GM18870 (cell line): ENCODE results near the gene FNDC3A.
"Not testable (repeated sequence)": the region's sequence is repeated elsewhere in the genome, so short reads cannot be mapped to it uniquely, and the experiment has no call there.

ENCODE experiments used
- ATAC-seq: cut with Tn5 transposase; IDR thresholded peaks from one replicate; pipeline ENCODE4 v1.9.1; 2021; ENCODE audit warnings: moderate library complexity; ENCODE audit not compliant: unreplicated experiment

Gene FNDC3A

DNA sequence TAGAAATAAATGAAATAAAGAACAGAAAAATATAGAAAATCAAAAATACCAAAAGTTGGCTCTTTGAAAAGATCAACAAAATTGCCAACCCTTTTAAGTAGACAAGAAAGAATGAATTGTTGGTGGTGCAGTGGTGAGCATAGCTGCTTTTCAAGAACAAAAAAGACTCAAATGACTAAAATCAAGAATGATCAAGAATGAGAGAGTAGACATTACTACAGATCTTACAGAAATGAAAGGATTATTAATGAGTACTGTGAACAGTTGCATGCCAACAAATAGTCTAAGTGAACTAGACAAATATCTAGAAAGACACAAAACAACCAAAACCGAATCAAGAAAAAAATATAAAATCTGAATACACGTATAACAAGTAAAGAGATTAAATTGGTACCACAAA lies 53.9 kb downstream of the FNDC3A start:
- no peak for ATAC-seq

DNA sequence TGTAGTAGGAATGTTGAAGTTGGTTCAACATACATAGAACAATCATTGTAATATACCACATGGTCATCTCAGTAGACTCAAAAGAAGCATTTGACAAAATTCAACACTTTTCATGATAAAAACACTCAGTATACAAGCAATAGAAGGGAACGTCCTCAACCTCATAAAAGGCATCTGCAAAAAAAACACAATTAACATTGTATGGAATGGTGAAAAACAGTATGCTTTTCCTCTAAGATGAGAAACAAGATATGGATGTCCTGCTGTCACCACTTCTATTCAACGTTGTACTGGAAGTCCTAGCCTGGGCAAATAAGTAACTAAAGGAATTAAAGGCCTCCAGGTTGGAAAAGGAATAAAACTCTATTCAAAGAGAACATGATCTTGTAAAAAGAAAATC lies 54.5 kb downstream of the FNDC3A start:
- ATAC-seq, result no peak

DNA sequence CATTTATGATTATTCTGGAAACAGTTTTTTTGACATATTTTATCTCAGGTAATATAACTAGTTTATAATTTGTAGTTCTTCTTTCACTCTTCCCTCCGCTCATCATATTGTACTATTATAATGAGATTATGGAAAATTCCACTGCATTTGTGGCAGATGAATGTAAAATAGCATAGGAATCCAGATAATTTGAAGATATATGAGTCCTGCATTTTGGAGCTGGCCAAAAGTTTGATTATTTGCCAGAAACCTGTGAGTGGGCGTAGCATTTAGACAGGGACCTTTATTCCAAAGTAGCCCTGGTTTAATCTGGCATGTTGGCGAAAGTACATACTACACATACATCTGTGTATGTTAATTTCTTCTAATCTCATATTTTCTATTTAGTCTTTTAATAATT lies 65.2 kb downstream of the FNDC3A start:
- ATAC-seq, result no peak

DNA sequence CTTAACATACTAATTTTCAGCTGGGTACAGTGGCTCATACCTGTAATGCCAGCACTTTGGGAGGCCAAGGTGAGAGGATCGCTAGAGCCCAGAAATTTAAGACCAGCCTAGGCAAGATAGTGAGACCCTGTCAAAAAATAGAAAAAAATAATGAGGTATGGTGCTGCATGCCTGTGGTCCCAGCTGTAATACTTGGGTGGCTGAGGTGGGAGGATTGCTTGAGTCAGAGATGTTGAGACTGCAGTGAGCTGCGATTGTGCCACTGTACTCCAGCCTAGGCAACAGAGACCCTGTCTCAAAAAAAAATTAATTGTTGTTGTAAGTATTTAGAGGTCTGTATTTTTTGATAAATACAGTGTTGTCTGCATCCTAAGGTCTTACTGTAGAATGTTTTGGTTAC lies 66.8 kb downstream of the FNDC3A start:
- no peak for ATAC-seq

DNA sequence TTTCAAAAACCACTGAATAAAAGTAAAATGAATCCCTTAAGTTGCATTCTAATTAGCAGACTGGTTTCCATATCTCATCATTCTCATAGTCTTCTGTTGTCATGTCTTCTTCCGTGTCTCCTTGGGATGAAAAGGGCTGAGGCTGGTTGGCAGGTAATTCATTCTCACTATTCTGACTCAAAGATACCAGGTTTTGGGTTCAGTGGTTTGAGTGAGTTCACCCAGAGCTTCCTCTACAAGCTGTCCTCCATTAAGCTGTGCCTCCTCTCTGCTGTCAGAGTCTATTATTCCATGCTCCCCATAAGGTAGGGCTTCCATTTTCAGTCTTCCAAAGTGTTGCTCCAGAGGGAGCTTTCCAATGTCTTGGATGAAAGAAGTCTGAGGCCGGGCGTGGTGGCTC lies 68.3 kb downstream of the FNDC3A start:
- ATAC-seq, result no peak

DNA sequence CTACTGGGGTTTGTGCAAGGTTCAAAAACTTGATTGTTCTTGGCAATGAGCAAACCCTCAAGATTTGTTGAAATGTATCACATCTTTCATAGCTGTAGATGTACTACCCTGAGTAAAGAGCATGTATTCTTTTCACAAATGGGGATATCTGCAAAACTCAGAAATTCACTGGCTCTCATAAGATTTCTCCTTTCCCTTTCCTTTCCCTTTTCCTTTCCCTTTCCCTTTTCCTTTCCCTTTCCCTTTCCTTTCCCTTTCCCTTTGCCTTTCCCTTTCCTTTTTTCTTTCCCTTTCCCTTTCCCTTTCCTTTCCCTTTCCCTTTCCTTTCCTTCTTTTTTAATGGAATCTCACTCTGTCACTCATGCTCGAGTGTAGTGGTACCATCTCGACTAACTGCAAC lies 69.1 kb downstream of the FNDC3A start:
- ATAC-seq, result no peak

DNA sequence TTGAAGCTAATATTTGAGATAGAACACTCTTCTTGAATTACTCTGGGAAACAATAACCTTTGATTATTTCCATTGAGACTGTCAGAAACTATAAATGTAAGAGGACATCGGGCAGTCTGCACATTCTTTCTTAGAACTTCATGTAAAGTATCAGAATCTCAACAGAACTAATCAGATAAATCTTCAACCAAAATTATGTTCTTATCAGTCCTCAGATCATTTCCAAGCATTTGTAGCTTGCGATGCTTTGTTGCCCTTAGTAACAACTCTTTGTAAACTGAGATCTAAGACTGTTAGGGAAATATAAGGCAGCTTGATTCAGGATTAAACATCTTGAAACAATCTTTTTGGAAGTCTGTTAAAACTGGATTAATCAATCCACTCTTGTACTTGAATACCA lies 70.3 kb downstream of the FNDC3A start:
- no peak for ATAC-seq

DNA sequence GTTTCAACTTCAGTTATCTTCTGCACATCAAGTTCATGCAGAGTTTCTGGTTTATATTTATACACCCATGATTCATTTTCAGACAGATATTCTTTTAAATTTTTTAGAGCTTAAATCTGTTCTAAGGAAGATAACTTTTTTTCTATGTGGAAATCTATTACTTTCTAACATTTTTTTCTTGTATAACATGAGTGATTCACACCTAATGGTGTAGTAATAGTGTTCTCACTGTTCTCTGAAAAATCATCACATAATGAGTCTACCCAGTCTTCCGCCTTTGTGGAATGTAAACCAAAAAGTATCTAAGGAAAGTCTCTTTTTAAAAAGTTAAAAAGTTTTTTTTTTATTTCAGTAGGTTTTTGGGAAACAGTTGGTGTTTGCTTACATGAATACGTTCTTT lies 70.8 kb downstream of the FNDC3A start:
- ATAC-seq, result no peak

DNA sequence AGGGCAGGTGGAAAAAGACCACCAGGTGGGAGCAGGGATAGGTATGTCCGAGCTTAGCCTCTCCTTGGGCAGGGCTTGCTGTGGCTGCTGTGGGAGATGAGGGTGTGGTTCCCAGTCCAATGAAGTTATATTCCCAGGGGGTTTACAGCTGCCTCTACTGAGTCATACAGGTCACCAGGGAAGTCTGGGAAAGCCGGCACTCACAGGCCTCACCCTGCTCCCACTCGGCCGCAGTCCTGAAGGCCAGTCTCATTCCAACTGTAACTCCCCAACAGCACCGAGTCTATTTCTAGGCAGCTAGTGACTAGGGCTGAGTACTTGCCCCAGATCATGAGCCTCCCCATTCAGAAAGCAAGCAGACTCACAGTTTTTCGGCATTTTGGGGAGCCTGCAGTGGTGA lies 77.1 kb downstream of the FNDC3A start:
- ATAC-seq, result no peak

DNA sequence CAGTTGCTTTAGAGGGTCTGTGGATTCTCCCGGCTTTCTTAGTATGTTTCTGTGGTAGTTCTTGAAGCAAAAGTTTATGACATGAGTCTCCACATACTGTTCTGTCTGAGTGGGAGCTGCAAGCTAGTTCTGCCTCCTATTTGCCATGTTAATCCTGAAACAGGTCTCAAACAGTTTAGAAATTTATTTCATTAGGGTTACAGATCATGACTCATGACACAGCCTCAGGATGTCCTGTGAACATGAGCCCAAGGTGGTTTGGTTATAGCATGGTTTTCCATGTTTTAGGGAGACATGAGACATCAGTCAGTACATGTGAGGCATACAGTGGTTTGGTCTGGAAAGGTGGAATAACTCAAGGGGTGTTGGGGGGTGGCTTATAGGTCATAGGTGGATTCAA lies 77.5 kb downstream of the FNDC3A start:
- ATAC-seq, result no peak

DNA sequence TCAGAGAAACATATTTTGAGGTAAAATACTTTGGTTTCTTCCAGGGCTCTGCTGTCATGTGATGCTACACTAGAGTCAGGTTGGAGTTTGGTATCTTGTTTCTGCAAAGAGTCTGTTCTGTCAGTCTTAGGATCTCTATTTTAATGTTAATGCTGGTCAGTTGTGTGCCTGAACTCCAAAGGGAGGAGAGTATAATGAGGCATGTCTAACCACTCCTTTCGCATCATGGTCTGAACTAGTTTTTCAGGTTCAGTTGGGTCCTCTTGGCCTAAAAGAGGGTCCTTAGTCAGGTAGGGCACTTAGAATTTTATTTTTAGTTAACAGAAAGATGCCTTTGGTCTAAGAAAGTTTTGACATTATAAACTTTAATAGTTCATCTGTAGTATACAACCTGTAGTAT lies 78.2 kb downstream of the FNDC3A start:
- ATAC-seq, result no peak

DNA sequence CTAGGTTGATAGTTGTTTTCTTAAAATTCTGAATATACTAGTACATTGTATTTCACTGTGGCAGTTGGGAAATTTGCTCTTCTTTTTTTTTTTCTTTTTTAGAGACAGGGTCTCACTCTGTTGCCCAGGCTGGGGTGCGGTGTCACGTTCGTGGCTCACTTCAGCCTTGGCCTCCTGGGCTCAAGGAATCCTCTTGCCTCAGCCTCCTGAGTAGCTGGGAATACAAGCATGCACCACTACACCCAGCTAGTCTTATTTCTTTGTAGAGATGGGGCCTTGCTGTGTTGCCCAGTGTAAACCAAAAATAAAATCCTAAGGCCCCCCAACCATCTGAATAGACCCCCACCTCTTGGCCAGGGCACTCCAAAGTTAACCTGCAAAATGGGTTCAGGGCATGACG lies 79.3 kb downstream of the FNDC3A start:
- ATAC-seq, result no peak

DNA sequence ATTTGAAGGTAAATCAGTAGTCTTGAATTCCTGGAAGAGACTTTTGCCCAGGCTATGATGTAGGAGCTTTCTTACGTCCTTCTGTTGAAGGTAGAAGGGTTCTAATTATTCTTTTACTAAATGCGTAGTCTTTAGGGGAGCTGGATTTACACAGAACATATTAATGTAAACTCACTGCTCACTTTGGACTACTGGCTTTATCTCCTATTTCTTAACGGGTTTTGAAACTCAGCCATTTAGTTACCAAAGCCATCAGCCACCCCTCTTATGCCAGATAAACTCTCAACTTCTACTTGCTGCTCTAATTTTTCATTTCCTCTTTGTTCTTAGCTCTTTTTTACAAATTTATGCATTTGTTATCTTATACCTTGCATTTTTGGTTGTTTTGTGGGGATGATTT lies 81.5 kb downstream of the FNDC3A start:
- no peak for ATAC-seq

DNA sequence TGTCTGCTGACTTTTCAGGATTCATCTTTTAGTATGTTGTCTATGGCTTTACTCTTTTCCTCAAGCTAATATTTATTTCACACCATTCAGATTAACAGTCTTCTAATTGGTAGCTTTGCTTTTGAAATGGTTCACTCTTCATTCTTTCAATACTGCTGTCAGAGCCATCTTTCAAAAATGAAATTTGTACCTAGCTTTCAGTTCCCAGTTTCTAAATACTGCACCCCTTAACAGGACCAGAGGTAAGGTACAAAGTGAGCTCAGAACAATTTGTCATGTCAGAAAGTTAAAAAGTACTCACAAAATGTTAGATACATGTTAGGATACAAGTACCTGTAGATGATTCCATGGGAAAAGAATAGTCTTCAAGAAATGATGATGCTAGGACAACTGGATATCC lies 83.0 kb downstream of the FNDC3A start:
- ATAC-seq, result no peak

DNA sequence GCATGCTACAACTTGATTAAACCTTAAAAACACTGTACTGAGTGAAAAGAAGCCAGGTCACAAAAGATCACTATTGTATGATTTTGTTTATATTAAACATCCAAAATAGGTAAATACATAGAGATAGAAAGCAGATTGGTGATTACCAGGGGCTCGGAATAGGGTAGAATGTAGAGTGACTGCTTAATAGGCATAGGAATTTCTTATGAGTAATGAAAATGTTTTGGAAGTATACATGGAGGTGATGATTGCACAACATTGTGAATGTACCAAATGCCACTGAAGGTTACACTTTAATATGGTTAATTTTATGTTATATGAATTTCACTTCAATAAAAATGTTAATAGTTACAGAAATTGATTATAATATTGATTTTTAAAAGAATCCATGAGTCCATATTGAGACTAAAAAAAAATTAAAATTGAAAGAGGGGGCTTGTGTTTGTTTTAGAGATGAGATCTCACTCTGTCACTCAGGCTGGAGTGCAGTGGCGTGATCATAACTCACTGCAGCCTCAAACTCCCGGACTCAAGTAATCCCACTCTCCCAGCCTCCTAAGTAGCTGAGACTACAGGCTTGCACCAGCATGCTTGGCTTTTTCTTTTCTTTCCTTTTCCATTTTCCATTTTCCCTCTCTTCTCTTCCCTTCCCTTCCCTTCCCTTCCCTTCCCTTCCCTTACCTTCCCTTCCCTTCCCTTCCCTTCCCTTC lies 85.1 kb downstream of the FNDC3A start:
- no peak for ATAC-seq

DNA sequence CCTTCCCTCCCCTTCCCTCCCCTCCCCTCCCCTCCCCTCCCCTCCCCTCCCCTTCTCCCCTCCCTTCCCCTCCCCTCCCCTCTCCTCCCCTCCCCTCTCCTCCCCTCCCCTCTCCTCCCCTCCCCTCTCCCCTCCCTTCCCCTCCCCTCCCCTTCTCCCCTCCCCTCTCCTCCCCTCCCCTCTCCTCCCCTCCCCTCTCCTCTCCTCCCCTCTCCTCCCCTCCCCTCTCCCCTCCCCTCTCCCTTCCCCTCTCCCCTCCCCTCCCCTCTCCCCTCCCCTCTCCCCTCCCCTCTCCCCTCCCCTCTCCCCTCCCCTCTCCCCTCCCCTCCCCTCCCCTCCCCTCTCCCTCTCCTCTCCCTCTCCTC lies 85.7 kb downstream of the FNDC3A start:
- not testable (repeated sequence) for ATAC-seq

DNA sequence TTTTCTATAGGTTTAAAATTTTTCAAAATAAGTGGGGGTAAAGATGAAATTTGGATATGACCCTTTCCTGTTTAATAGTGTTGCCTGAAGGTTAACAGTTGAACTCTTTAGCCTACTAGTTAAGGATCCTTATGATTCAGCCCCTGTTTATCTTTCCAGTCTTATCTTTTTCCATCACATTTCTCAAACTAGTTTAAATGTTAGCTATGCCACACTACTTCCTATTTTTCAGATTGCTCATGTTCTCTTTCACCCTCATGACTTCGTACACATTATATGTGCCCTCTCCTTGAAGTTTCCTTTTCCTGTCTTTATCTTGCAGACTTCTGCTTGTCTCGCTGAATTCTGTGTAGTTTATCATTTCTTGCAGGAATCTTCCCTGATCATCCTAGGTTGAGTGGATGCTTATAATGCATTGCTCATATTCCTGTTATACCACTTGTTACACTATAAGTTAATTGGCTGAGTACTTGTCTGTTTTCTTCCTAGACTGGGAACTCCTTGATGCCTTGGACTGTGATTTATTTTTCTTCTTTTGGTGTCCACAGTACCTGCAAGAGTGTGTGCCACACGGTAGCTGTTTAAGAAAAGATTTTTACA lies 86.7 kb downstream of the FNDC3A start:
- no peak for ATAC-seq

DNA sequence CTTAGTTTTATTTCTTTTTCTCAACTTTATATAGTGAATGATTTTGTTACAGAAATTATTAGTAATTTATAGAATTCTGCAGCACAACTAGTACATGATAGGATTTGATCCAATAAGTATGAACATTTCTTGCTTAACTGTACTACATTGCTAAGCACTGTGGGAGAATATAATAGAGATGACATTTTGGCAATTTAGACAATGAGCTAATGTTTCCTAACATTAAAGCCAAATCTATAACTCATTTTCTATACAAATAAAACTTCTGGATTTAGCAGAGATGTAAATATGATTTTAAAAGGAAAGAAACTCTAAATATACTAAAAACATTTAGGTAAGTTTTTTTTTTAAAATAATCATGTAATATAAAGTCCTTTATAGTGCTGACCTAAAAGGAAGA lies 87.3 kb downstream of the FNDC3A start:
- no peak for ATAC-seq

DNA sequence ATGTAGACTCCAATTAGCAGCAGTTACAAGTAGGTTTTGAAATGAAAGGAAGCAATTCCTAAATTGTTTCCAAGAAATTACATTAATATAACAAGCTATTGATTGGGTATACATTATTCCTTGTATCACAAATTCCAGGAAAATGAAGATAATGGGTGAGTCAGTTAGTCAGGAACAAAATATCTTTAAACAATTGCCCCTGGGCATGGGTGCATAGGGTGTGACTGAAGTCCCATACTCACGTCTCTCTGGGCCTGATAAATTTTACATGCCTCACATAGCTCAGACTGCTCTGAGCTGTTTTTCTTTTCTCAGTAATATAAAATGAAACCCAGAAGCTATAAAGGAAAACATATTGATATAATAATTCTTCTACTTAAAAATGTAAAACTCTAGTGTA lies 87.8 kb downstream of the FNDC3A start:
- no peak for ATAC-seq

DNA sequence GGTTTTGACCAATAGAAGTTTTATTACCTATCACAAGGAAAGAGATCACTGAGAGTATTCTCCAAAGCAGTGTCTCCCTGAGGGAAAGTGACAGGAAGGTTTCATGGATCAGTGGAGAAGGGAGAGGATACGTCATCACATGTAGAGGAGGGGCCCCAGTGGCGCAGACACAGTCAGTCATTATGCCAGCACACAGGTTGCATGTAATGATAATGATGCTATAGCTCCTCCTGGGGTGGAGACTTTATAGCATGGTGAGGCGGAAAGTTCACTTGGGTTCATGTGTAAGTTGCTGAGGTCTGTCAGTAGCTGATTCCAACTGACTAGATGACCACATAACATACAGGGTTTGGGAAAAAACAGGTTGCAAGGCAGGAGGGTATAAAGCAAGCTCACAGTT lies 88.8 kb downstream of the FNDC3A start:
- no peak for ATAC-seq

DNA sequence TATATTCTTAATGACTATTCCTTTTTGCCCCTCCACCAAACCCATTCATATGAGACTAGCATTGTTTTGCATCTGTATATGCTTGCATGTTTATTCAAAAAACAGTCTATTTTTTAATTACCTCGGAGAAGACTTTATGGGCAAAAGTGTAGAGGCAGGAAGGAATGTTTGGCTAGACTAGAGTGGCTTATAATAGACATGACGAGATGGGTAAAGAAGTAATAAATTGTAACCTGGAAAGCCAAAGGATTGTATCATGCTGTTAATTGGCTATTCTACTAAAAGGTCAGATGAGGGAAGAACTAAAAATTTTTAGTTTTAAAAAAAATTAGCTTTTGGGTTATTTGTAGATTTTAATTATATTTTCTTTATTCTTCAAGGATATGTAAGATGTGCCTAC lies 91.1 kb downstream of the FNDC3A start:
- ATAC-seq, result no peak

DNA sequence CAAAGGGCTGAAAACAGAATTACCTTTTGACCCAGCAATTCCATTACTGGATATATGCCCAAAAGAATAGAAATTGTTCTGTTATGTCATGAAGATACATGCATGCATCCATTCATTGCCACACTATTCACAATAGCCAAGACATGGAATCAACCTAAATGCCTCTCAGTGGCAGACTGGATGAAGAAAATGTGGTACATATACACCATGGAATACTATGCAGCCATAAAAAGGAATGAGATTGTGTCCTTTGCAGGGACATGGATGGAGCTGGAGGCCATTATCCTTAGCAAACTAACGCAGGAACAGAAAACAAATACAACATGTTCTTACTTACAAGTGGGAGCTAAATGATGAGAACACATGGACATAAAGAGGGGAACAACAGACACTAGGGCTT lies 92.8 kb downstream of the FNDC3A start:
- ATAC-seq, result not testable (repeated sequence)

DNA sequence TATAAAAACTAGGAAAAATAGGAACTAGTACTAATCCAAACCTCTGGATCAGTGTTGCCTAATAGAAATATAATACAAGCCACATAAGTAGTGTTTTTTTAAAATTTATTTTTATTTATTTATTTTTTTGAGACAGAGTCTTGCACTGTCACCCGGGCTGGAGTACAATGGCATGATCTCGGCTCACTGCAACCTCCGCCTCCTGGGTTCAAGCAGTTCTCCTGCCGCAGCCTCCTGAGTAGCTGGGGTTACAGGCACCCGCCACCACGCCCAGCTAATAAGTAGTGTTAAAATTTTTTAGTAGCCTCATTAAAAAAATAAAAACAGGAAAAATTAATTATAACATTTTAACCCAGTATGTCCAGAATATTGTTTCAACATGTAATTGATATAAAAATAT lies 94.3 kb downstream of the FNDC3A start:
- not testable (repeated sequence) for ATAC-seq
